Activated naive CD8-positive, alpha-beta T cell (primary cell): ENCODE measurements around the gene TPSD1.
"Not testable (repeated sequence)": the region's sequence is repeated elsewhere in the genome, so short reads cannot be mapped to it uniquely, and the experiment has no call there.

Experiments
- H3K27ac Mint-ChIP-seq: one replicate; pipeline ENCODE4 v1.8.0; 2021; ENCODE audit warnings: mixed read lengths
- H3K27me3 Mint-ChIP-seq: one replicate; pipeline ENCODE4 v1.8.0; 2021; ENCODE audit warnings: mixed read lengths
- H3K36me3 Mint-ChIP-seq: one replicate; pipeline ENCODE4 v1.8.0; 2021; ENCODE audit warnings: mixed read lengths
- H3K4me1 Mint-ChIP-seq: one replicate; pipeline ENCODE4 v1.8.0; 2021; ENCODE audit warnings: low read depth, mixed read lengths
- H3K4me3 Mint-ChIP-seq: one replicate; pipeline ENCODE4 v1.8.0; 2021; ENCODE audit warnings: mild to moderate bottlenecking, mixed read lengths
- H3K9me3 Mint-ChIP-seq: one replicate; pipeline ENCODE4 v1.8.0; 2021; ENCODE audit warnings: low read depth, mixed read lengths

The TPSD1 gene

DNA sequence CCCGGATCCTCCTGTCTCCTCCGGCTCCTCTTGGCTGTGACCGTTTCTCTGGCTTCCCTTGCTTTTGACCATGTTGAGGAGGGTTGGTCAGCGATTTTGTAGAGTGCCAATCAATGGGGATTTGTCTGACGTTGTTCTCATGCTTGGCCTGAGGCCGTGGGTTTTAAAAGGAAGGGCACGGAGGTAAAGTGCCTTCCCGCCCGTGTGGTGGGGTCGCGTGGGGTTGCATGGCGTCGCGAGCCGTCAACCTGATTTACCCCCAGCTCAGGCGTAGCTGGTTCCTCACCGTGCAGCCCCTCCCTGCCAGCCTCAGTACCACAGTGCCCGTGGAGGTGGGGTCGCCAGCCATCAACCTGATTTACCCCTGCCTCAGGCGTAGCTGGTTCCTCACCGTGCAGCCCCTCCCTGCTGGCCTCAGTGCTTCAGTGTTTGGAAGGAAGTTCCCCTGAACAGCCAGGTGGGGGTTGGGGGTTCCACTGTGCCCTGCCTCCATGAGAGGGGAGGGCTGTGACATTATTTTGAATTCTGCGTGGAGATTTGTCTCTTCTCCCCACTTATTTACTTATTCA, 10.3 kb upstream of the TPSD1 start:
- Mint-ChIP-seq H3K36me3 (no peaks in the 10 kb centered on the region), H3K4me1 (peaks cover 6% of the 10 kb centered on the region), H3K27ac (no peak overlapping the region), H3K9me3 (no peaks in the 10 kb centered on the region), H3K4me3 (peak overlapping the region; percentile 23), H3K27me3 (peaks cover 7% of the 10 kb centered on the region)

DNA sequence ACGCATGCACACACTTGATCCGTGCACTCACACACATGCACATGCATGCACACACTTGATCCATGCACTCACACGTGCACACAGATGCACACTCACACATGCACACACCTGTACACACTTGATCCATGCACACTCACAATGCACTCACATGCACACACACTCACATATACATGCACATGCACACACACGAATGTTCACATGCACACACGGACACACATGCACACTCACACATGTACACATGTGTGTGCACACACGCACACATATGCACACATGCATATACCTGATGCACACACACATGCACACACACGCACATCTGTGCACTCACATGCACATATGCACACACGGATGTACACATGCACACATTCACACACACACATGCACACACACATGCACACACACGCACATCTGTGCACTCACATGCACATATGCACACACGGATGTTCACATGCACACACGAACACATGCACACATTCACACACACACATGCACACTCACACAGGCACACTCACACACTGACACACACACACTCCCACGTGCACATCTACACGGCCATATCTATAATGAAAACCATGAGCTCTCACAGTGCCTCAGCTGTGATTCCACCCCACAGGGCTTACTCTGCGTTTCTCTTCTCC, 7.8 kb upstream of the TPSD1 start:
- H3K27ac Mint-ChIP-seq, result not testable (repeated sequence)

DNA sequence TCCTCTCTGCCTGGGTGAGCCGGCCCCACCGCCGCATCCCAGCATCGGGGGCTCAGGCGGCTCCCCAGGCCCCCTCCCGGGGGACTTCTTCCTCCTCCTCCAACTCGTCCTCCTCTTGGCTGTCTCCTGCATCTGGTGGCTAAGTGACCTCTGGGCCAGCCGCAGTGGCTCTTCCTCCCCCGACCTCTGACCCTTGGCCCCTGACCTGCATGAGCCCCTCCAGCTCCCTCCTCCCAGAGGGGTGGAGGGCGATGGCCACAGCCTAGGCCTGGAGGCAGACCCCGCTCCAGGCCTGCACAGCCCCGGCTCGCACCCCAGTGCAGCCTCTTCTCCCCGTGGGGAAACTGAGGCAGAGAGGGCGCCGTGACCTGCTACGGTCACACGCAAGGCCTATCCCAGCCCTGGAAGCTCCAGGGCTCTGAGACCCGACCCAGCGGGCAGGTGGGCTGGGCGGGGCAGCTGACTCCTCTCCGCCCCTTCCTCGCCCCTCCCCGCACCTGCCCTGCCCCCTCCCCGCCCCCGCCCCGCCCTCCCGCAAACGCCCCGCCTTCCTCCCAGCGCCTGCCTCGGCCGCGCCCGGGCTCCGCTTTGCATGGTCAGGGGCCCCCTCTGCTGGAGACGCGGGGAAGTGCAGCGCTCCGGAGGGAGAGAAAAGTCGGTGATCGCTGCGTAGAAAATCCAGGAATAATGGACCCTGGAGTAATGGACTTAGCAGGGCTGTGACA, 6.7 kb upstream of the TPSD1 start:
- H3K4me3 Mint-ChIP-seq, H3K4me1 Mint-ChIP-seq, H3K27me3 Mint-ChIP-seq, H3K27ac Mint-ChIP-seq, H3K36me3 Mint-ChIP-seq, H3K9me3 Mint-ChIP-seq: not testable (repeated sequence)

More for the DNA sequence above, 7.8 kb upstream of the TPSD1 start:
- not testable (repeated sequence) for H3K4me3 Mint-ChIP-seq, H3K4me1 Mint-ChIP-seq, H3K27me3 Mint-ChIP-seq, H3K9me3 Mint-ChIP-seq, H3K36me3 Mint-ChIP-seq

DNA sequence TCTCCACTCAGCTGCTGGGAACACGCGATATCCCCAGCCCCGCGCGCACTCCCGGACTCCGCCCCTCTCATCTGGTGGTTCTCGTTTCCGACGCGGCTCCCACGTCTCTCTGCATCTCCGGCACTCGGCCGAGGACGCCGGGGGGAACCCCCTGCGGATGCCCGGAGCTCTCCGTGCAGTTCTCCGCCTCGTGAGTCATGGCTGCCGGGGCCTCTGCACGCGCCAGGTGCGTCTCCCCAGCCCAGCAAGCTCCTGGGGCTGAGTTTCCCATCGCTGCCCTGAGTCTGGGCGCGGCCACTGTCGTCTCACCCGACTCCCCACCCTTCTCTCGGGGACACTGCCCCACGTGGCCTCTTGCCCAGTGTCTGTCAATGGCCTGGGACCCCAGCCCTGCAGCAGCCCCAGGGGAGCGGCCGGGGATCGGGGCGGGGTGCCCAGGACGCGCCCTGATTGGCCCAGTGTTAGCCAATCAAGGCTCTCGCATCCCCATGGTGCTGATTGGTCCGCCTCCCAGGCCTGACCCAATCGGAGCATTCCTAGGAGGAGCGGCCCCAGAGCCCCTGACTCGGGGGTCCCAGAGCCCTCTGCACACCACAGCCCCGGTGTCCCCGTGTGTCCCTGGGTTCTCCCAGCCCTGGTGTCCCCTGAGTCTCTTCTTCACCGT, 2.0 kb upstream of the TPSD1 start:
- H3K4me1 Mint-ChIP-seq, H3K4me3 Mint-ChIP-seq, H3K9me3 Mint-ChIP-seq, H3K36me3 Mint-ChIP-seq, H3K27ac Mint-ChIP-seq, H3K27me3 Mint-ChIP-seq: not testable (repeated sequence)

DNA sequence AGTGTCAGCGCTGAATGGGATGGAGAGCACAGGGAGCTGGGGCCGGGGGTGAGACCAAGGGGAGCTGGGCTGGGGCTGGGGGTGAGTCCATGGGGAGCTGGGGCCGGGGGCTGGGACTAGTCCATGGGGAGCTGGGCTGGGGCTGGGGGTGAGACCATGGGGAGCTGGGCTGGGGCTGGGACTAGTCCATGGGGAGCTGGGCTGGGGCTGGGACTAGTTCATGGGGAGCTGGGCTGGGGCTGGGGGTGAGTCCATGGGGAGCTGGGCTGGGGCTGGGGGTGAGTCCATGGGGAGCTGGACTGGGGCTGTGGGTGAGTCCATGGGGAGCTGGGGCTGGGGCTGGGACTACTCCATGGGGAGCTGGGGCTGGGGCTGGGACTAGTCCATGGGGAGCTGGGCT, 1.0 kb upstream of the TPSD1 start:
- not testable (repeated sequence) for H3K9me3 Mint-ChIP-seq, H3K4me3 Mint-ChIP-seq, H3K4me1 Mint-ChIP-seq, H3K27me3 Mint-ChIP-seq, H3K36me3 Mint-ChIP-seq, H3K27ac Mint-ChIP-seq

DNA sequence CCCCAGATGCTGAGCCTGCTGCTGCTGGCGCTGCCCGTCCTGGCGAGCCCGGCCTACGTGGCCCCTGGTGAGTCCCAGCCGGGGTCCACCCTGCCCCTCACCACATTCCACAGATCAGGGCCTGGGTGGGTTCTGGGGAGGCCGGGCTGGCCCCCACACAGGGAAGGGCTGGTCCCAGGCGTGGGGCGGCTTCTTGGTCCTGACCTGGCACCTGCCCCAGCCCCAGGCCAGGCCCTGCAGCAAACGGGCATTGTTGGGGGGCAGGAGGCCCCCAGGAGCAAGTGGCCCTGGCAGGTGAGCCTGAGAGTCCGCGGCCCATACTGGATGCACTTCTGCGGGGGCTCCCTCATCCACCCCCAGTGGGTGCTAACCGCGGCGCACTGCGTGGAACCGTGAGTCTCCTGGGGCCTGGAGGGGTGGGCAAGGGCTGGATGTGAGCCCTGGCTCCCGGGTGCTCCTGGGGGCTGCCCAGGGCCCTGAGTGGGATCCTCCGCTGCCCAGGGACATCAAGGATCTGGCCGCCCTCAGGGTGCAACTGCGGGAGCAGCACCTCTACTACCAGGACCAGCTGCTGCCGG, 516 bp downstream of the TPSD1 start:
- H3K27ac Mint-ChIP-seq, H3K4me1 Mint-ChIP-seq, H3K27me3 Mint-ChIP-seq, H3K36me3 Mint-ChIP-seq, H3K9me3 Mint-ChIP-seq, H3K4me3 Mint-ChIP-seq: not testable (repeated sequence)

DNA sequence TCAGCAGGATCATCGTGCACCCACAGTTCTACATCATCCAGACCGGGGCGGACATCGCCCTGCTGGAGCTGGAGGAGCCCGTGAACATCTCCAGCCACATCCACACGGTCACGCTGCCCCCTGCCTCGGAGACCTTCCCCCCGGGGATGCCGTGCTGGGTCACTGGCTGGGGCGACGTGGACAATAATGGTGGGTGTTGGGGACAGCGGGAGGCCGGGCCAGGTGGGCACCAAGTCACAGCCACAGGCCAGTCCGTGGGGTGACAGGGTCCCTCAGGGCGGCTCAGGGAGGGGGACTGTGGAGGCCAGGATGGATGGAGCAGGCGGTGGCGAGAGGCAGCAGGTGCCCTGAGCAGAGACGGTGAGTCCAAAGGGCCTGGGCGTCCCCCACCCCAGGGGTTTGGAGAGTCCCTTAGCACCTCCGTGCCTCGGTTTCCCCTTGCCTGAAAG, 1.0 kb downstream of the TPSD1 start:
- Mint-ChIP-seq H3K27ac (no peak overlapping the region), H3K4me1 (peaks cover 5% of the 10 kb centered on the region), H3K27me3 (peaks cover under 1% of the 10 kb centered on the region), H3K4me3 (no peak overlapping the region), H3K36me3 (no peaks in the 10 kb centered on the region), H3K9me3 (no peaks in the 10 kb centered on the region)

DNA sequence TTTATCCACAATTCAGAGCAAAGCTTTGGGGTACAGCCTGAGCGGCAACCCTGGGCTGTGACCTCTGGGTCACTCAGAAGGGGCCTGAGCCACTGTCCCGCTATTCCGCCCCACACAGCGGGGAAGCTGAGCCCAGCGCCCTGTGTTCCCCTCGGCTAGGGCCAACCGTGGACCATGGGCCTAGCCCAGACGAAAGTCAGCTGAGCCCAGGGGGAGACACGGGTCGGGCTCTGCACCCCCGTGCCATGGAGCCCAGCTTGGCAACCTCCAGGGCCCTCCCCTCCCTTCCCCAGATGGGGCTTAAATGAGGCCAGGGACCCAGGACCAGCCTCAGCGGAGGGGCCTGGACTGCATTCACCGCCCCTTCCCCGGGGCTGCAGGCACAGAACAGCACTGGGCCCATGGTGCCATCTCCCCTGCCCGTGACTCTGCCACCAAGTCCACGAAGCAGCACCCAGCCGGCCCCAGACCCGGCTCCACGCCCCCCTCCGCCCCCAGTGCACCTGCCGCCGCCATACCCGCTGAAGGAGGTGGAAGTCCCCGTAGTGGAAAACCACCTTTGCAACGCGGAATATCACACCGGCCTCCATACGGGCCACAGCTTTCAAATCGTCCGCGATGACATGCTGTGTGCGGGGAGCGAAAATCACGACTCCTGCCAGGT, 1.8 kb downstream of the TPSD1 start:
- Mint-ChIP-seq H3K27me3 (peaks cover 2% of the 10 kb centered on the region), H3K36me3 (no peaks in the 10 kb centered on the region), H3K4me3 (no peak overlapping the region), H3K4me1 (peaks cover 5% of the 10 kb centered on the region), H3K27ac (no peak overlapping the region), H3K9me3 (no peaks in the 10 kb centered on the region)

DNA sequence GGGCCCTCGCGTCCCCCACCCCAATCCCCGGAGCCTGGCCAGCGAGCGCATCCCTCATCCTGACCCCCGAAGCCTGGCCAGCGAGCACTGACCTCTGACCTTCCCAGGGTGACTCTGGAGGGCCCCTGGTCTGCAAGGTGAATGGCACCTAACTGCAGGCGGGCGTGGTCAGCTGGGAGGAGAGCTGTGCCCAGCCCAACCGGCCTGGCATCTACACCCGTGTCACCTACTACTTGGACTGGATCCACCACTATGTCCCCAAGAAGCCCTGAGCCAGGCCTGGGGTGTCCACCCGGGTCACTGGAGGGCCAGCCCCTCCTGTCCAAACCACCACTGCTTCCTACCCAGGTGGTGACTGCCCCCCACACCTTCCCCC, 2.3 kb downstream of the TPSD1 start:
- Mint-ChIP-seq H3K27me3 (peaks cover 2% of the 10 kb centered on the region), H3K9me3 (no peaks in the 10 kb centered on the region)

DNA sequence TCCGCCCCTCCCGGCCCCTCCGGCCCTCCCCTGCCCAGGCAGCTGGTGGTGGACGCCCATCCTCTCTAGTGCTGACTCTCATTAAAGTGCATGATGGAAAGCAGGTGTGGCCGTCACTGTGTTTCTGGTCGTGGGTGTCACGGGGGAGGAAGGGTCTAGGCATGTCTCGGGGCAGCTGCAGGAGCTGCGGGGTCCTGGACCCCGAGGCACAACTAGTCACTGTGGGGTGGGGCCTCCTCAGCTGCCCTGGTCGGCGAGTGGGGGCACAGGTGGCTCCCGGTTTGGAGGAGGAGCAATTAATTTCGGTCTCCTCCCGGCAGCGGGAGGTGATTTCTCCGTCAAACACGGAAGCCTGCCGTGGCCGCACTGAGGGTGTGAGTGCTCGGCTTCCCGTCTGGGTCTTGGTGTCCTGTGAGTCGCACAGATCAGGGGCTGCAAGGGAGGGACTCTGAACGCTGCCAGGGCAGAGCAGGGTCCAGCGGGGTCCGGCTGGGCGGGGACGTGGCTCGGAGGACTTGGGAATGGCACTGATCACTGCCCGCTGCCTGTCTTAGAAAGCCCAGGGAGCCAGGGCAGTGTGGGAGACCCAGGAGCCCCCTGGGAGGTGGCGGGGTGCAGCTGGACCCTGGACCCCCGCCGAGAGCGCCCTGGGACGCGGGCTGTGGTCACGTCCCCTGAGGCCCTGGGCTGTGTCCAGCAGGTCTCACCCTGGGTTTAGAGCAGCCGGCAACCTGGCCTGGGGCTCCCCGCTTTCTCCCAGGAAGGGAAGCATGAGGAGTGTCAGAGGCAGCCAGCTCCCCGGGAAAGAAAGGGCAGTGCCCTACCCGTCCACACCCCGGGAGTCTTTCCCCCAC, 3.3 kb downstream of the TPSD1 start:
- no peaks in the 10 kb centered on the region for H3K36me3 Mint-ChIP-seq
- H3K9me3 Mint-ChIP-seq, result no peaks in the 10 kb centered on the region
- H3K27ac Mint-ChIP-seq, result no peak overlapping the region
- peaks cover 2% of the 10 kb centered on the region for H3K27me3 Mint-ChIP-seq
- H3K4me1 Mint-ChIP-seq, result peaks cover 5% of the 10 kb centered on the region
- peak overlapping the region; percentile 68 for H3K4me3 Mint-ChIP-seq

More for the DNA sequence above, 2.3 kb downstream of the TPSD1 start:
- no peak overlapping the region for H3K4me3 Mint-ChIP-seq
- H3K27ac Mint-ChIP-seq, result no peak overlapping the region
- H3K4me1 Mint-ChIP-seq, result peaks cover 5% of the 10 kb centered on the region
- no peaks in the 10 kb centered on the region for H3K36me3 Mint-ChIP-seq

DNA sequence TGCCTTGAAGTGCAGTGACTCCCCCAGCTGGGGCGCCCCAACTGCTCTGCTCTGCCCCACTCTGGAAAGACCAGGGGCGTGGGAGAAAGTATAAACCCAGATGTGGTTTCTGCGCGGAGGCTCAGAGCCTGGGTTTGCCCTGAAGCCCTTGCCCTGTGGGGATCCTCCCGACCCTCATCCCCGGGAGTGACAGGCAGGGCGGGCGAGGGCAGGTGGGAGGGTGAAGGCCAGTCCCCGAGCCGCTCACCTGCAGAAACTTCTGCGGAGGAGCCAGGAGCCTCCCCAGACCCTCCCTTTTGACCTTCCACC, 3.8 kb downstream of the TPSD1 start:
- H3K27me3 Mint-ChIP-seq, result peaks cover 2% of the 10 kb centered on the region
- H3K36me3 Mint-ChIP-seq, result no peaks in the 10 kb centered on the region

DNA sequence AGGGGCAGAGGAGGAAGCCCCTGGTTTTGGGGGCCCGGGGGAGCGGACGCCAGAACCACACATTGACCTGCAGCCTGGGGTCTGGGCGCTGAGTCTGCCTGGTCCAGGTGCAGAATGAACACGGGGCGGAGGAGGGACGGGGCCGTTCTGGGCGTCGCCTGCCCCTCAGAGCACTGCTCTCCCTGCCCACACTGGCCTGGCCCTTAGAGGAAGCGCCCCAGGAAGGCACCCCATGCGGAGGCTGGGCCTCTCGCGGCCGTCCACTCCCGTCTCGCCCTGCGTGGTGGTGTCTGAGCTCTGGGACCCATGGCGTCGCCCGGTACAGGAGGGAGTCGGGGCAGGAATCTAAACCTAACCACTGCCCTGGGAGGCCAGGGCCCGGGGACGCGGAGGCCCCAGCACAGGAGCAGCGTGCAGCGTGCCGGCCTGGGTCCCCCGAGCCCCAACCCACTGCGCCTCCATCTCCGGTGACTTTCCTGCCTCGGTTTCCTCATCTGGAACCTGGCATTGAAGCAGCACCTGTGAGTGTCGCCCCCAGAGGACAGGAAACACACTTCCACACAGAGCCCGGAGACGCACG, 4.3 kb downstream of the TPSD1 start:
- Mint-ChIP-seq H3K27me3 (peaks cover 2% of the 10 kb centered on the region), H3K4me1 (peaks cover 5% of the 10 kb centered on the region), H3K36me3 (no peaks in the 10 kb centered on the region), H3K9me3 (no peaks in the 10 kb centered on the region), H3K4me3 (no peak overlapping the region), H3K27ac (no peak overlapping the region)

More for the DNA sequence above, 3.8 kb downstream of the TPSD1 start:
- H3K4me1 Mint-ChIP-seq, result peaks cover 5% of the 10 kb centered on the region
- no peaks in the 10 kb centered on the region for H3K9me3 Mint-ChIP-seq
- no peak overlapping the region for H3K27ac Mint-ChIP-seq
- H3K4me3 Mint-ChIP-seq, result no peak overlapping the region

DNA sequence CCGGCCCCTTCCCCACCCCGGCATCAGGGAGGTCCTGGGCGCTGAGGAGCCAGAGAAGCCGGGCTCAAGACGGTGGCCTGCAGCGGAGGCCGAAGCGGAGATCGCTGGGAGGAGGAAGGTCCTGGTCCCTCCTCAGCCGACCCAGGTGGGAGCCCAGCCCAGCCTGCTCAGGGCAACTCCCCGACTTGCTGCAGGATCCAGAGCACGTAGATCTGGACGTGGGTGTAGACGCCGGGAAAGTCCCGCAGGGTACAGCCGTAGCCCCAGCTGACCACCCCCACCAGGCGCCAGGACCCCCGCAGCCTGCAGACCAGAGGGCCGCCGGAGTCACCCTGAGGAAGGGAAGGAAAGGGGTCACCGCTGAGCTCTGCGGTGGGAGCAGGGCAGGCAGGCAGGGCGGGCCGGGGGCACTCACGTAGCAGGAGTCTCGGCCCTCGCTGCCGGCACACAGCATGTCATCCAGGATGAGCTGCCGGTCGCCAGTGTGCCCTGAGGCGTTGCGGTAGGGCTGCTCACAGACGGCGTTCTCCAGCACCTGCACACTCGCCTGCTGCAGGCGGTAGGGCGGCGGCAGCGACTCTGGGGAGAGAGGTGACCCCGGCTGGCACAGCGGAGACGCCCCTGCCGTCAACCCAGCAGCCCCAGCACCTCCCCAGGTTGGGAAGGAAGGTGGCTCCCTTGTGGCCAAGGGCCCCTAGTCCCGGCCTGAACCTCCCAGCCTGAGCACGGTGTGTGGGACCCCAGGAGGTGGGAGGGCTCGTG, 5.4 kb downstream of the TPSD1 start:
- Mint-ChIP-seq H3K27ac (no peak overlapping the region), H3K36me3 (no peaks in the 10 kb centered on the region), H3K27me3 (peaks cover 2% of the 10 kb centered on the region), H3K4me3 (no peak overlapping the region), H3K9me3 (no peaks in the 10 kb centered on the region), H3K4me1 (peaks cover 5% of the 10 kb centered on the region)
